GM18520 (cell line): ENCODE data around the gene LHFPL4.
"Not testable (repeated sequence)": the region's sequence is repeated elsewhere in the genome, so short reads cannot be mapped to it uniquely, and the experiment has no call there.

Experiments
- ATAC-seq: cut with Tn5 transposase; IDR thresholded peaks from one replicate; pipeline ENCODE4 v1.9.1; 2021; ENCODE audit not compliant: unreplicated experiment

Gene LHFPL4

GRCh38 chr3:9542182-9542581, 11.4 kb downstream of the LHFPL4 start:
- no peak for ATAC-seq

- no peak for ATAC-seq
Measured at GRCh38 chr3:9536212-9536611, 17.4 kb downstream of the LHFPL4 start.

DNA sequence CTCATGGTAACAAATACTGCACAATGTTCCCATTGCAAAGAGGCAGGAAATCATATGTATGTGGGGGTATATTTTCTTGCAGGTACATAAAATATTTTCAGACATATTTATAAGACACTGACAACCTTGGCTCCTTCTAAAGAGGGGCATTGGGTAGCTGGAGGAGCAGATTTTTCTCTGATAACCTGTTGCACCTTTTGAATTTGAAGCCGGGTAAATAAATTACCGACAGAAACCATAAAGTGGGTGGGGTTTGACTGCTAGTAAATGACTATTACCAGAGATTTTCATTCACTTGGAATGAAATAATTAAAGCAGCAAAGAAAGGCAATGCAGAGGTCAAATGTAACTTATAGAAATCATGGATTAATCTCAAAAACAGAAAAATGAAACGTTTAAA, 19.2 kb downstream of the LHFPL4 start:
- ATAC-seq, result no peak

- no peak for ATAC-seq
Measured at GRCh38 chr3:9525078-9525477, 28.5 kb downstream of the LHFPL4 start.

GRCh38 chr3:9514956-9515355, 38.7 kb downstream of the LHFPL4 start:
- no peak for ATAC-seq

DNA sequence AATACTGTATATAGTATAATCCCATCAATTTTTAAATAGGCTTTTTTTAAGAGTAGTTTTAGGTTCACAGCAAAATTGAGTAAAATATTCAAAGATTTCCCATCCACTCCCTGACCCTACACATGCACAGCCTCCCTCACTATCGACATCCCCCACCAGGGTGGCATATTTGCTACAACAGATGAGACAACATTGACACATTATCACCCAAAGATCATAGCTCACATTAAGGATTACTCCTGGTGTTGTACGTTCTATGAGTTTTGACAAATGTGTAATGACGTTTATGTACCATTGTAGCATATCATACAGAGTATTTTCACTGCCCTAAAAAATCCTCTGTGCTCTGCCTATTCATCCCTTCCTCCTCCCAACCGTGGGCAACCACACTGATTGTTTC, 39.3 kb downstream of the LHFPL4 start:
- no peak for ATAC-seq

- no peak for ATAC-seq
Measured at GRCh38 chr3:9512456-9513045, 41.1 kb downstream of the LHFPL4 start.

DNA sequence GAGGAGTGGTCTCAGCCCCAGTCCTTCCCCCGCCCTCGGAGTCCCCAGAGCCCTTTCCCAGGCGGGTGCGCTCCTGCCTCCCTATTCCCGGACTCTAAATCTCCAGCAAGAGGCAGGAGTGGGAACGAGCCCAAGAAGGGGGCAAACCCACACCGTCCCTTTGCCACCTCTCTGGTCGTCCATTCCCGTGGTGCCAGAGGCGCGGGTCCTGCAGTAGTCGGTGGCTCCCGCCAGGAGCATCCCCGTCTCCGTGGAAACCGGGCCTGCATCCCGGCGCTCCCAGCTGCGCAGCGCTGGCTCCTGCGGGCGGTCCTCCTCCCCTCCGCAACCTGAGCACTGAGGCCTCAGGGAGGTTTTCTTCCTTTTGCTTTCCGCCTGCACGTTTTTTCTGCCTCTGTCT, 44.8 kb downstream of the LHFPL4 start:
- ATAC-seq, result no peak

GRCh38 chr3:9507586-9508578, 45.7 kb downstream of the LHFPL4 start:
- no peak for ATAC-seq

DNA sequence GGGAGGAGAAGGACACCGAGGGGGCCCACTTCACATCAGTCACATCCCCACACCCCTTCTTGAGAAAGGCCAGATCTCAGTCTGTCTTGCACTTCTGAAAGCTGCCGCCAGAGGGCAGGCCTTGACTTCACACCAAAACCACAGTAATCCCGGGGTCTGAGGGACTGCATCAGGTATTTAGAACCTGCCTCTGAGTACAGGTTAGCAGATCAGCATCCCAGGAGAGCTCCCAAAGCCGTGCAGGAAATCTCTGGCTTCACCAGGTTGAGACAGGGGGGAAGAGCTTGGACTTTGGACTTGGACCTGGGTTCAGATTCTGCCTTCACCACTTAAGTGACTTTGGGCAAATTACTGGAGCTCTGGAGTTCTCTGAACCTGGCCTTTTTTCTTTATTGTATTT, 50.3 kb downstream of the LHFPL4 start:
- no peak for ATAC-seq

- ATAC-seq, result no peak
Measured at GRCh38 chr3:9501226-9501625, 52.4 kb downstream of the LHFPL4 start.

DNA sequence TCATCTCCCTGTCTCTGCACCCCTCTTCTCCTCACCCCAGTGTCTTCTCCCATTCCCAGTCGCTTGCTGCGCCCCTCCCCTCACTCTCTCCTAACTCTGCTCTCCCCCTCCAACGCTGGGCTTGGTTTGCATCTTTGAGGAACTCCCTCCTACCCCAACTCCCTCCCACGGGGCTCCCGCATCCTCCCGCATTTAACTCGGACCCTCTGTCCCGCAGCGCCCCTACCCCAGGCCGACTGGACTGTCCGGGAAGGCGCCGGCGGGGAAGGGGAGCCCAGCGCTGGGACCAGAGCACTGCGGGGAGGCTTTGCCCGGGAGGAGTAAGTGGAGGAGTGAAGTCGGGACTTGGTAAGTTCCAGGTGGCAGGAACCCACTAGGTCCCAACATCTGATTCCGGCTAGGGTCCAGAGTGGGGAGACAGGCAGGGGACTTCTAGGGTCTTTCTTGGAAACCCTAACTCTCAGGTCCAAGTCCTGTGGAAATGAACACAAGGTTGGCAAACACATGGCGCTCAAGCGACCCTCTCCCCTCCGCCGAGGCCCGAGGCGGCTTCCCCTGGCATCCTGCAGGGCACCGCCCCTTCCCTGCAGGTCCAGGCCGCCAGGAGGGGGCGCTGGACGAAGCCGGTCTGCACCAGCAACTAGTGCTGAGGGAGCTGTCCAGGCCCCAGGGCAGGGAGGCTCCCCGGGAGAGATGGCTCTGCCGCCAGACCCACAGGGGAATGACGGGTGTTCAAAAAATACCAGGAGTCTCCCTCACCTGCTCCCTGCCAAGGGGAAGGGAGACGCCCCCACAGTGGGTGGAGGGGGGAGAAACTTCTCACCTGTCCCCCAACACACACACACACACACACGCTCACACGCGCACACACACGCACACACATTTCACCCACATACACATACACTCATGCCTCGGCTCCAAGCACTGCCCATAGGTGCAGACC, 53.2 kb downstream of the LHFPL4 start:
- ATAC-seq, result no peak

GRCh38 chr3:9499455-9500107, 54.0 kb downstream of the LHFPL4 start:
- ATAC-seq, result no peak

GRCh38 chr3:9498781-9499180, 54.8 kb downstream of the LHFPL4 start:
- no peak for ATAC-seq

DNA sequence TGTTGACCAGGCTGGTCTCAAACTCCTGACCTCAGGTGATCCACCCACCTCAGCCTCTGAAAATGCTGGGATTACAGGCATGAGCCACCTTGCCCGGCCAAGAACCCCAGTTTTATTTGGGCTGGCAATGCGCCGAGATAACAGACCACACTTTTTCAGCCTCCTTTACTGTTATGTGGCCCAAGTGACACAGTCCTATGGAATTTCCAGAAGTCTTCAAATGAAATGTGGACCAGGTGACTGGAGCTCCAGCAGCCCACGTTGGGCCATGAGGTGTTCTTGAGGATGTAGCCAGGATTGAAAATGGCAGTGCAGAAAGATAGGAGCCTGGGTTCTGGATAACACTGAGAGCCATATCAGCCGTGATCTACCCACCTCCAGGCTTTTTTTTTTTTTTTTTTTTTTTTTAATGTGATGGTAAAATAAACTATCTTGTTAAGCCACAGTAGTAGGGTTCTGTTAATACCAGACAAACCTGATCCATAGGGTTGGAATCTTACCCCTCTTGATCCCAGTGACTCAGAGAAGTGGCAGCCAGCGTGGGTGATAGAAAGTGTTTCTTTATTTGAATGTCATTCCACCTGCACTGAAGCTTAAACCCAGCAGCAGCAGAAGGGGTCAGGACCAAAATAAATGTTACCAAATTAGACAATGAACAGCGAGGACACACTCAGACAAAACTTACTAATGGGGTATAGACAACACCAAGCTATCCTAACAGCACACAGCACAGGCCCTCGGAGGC, 55.6 kb downstream of the LHFPL4 start:
- no peak for ATAC-seq

DNA sequence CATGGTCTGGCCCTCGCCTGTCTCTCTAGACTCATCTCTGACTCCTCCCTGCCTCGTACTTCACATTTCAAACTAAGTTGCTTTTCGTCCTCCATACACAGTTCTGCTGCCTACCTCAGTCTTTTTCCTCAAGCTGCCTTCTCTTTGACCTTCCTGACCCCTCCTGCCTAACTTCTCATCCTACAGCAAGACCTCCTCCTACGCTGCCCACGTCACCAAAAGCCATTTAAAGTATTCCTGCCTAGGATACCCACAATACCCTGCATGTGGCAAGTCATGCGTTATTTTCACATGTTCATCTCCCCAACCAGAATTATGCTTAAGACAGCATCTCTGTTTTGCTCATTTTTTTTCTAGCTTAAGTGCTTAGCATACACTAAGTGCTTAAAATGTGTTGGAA, 56.7 kb downstream of the LHFPL4 start:
- ATAC-seq, result no peak

DNA sequence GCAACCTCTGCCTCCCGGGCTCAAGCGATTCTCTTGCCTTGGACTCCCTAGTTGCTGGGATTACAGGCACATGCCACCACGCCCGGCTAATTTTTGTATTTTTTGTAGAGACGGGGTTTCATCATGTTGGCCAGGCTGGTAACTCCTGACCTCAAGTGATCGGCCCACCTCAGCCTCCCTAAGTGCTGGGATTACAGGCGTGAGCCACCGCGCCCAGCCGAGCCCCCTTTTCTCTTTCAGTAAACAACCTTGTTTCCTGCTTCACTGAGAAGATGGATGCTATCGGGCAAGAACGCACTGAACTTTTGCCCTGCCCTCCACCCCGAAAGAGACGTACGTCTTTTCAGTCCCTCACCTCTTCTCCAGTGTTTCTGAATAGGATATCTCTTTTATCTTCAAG, 59.6 kb downstream of the LHFPL4 start:
- ATAC-seq, result not testable (repeated sequence)

- ATAC-seq, result no peak
Measured at GRCh38 chr3:9491506-9491905, 62.1 kb downstream of the LHFPL4 start.

- no peak for ATAC-seq
Measured at GRCh38 chr3:9485248-9485647, 68.4 kb downstream of the LHFPL4 start.

DNA sequence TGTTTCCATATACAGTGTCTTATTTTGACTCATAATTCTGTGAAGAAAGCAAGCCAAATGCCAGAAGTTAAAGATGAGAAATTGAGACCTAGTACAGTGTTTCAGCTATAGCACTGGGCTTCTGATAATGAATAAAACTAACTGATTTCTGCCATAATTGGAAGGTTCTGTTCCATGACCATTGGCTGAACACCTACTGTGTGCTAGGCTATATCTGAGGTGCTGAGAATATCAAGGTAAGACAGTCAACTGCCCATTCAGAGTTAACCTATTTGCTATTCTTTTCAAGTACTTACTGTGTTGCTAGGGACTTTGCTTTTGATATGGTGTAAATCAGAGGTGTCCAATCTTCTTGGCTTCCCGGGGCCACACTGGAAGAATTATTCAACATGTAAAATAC, 73.4 kb downstream of the LHFPL4 start:
- no peak for ATAC-seq
